ENCODE results near the gene PPP1R12A.

- TF ChIP-seq CTCF (IDR thresholded peaks at IDR 0.05; ENCODE audit: low read depth, low read length) (no peak), MYC (IDR thresholded peaks at IDR 0.05; ENCODE audit: low read depth, low read length) (no peak), POLR2A (IDR thresholded peaks at IDR 0.05; ENCODE audit: extremely low read depth, insufficient read length) (no peak)
Observed at GRCh38 chr12:79763766-79764452, 171.0 kb downstream of the PPP1R12A start.
